IMR-90 (cell line): Measurements from ENCODE around the gene CLK3. TPM values are rescaled to one million over a fixed set of nuclear protein-coding genes. Genes with fewer than 3 reads are reported as not detected.

Source experiments
- ATAC-seq: fragments of 200-7000 bp; cut with Tn5 transposase; 2 replicates; pipeline ENCODE4 v1.9.1; 2020; ENCODE audit warnings: low read depth, mild to moderate bottlenecking, moderate library complexity
- BruUV-seq: library from RNA; stranded (reverse); fragments of 400-500 nt; replicated peaks from 2 replicates; lab custom pipeline; 2021; lab: Mats Ljungman, UMichigan
- CTCF ChIA-PET: fragments of 300-600 bp; formaldehyde crosslinking; extraction: SDS; loops from one replicate; lab custom pipeline; 2021; ENCODE audit warnings: antibody characterized with exemption; lab: Yijun Ruan, JAX
- POLR2A ChIA-PET: fragments of 300-600 bp; sonication (Branson Sonifier 250); formaldehyde crosslinking; loops from one replicate; lab custom pipeline; 2022; ENCODE audit warnings: antibody characterized with exemption; ENCODE audit not compliant: unreplicated experiment; lab: Charles Lee
- DNase-seq: peaks from one replicate; pipeline ENCODE4 v3.0.0; 2013
- H2AFZ ChIP-seq: replicated peaks from 2 replicates; pipeline ENCODE3; 2013; ENCODE audit warnings: low read length, mild to moderate bottlenecking; ENCODE audit not compliant: poor library complexity
- H2AK5ac ChIP-seq: 2 replicates; pipeline ENCODE4 v1.6.1; 2013; ENCODE audit warnings: low read depth, low read length, inconsistent platforms
- H2AK9ac ChIP-seq: replicated peaks from 2 replicates; pipeline ENCODE3; 2013; ENCODE audit warnings: mild to moderate bottlenecking, low read depth, low read length, moderate library complexity; ENCODE audit not compliant: poor library complexity
- H2BK120ac ChIP-seq: 2 replicates; pipeline ENCODE4 v1.6.1; 2013; ENCODE audit warnings: low read depth, low read length, inconsistent platforms
- H2BK15ac ChIP-seq: 3 replicates; pipeline ENCODE4 v1.6.1; 2013; ENCODE audit warnings: low read depth, low read length, inconsistent platforms
- H2BK20ac ChIP-seq: 2 replicates; pipeline ENCODE4 v1.6.1; 2013; ENCODE audit warnings: low read depth, mild to moderate bottlenecking, inconsistent platforms, low read length, moderate library complexity
- H2BK5ac ChIP-seq: 2 replicates; pipeline ENCODE4 v1.6.1; 2013; ENCODE audit warnings: mild to moderate bottlenecking, low read depth, low read length, inconsistent platforms; ENCODE audit not compliant: poor library complexity, severe bottlenecking
- H3K14ac ChIP-seq: replicated peaks from 2 replicates; pipeline ENCODE4 v1.6.1; 2013; ENCODE audit warnings: low read depth, low read length, inconsistent platforms
- H3K18ac ChIP-seq: 2 replicates; pipeline ENCODE4 v1.6.1; 2013; ENCODE audit warnings: low read depth, low read length, control low read depth
- H3K23ac ChIP-seq: 2 replicates; pipeline ENCODE4 v1.6.1; 2013; ENCODE audit warnings: low read depth, low read length, inconsistent platforms
- H3K27ac ChIP-seq: 2 replicates; pipeline ENCODE4 v1.5.1; 2013; ENCODE audit warnings: mild to moderate bottlenecking, control low read depth, low read length; ENCODE audit not compliant: insufficient read depth
- H3K27me3 ChIP-seq: 2 replicates; pipeline ENCODE4 v1.6.1; 2013; ENCODE audit warnings: low read length; ENCODE audit not compliant: control insufficient read depth, insufficient read depth
- H3K36me3 ChIP-seq: 2 replicates; pipeline ENCODE4 v1.6.1; 2013; ENCODE audit warnings: low read length, mixed read lengths; ENCODE audit not compliant: control insufficient read depth, insufficient read depth
- H3K4ac ChIP-seq: 2 replicates; pipeline ENCODE4 v1.6.1; 2013; ENCODE audit warnings: low read depth, low read length, inconsistent platforms
- H3K4me1 ChIP-seq: 2 replicates; pipeline ENCODE4 v1.6.1; 2013; ENCODE audit warnings: low read length, mixed read lengths; ENCODE audit not compliant: control insufficient read depth, insufficient read depth
- H3K4me2 ChIP-seq: 2 replicates; pipeline ENCODE4 v1.6.1; 2013; ENCODE audit warnings: low read depth, mild to moderate bottlenecking, control low read depth, low read length, moderate library complexity
- H3K4me3 ChIP-seq: 2 replicates; pipeline ENCODE4 v1.5.1; 2013; ENCODE audit warnings: low read depth, mild to moderate bottlenecking, control low read depth, low read length, moderate library complexity; ENCODE audit not compliant: insufficient read depth
- H3K56ac ChIP-seq: 2 replicates; pipeline ENCODE4 v1.6.1; 2013; ENCODE audit warnings: low read length, inconsistent platforms; ENCODE audit not compliant: insufficient read depth; ENCODE audit errors: extremely low read depth
- H3K79me1 ChIP-seq, 2 experiments: 2 replicates each; pipeline ENCODE4 v1.6.1; 2013; ENCODE audit warnings: low read length in 2 of 2, inconsistent platforms in 1 of 2, low read depth in 1 of 2
- H3K9ac ChIP-seq: 2 replicates; pipeline ENCODE4 v1.6.1; 2013; ENCODE audit warnings: low read depth, low read length, control low read depth
- H3K9me1 ChIP-seq: 2 replicates; pipeline ENCODE4 v1.6.1; 2013; ENCODE audit warnings: low read length, inconsistent platforms; ENCODE audit not compliant: insufficient read depth
- H3K9me3 ChIP-seq: 2 replicates; pipeline ENCODE4 v1.6.1; 2013; ENCODE audit warnings: low read length; ENCODE audit not compliant: control insufficient read depth, insufficient read depth
- H4K20me1 ChIP-seq: 2 replicates; pipeline ENCODE4 v1.6.1; 2013; ENCODE audit warnings: low read length, inconsistent platforms; ENCODE audit not compliant: insufficient read depth
- H4K5ac ChIP-seq: 2 replicates; pipeline ENCODE4 v1.6.1; 2013; ENCODE audit warnings: mild to moderate bottlenecking, low read depth, low read length, control low read depth
- H4K8ac ChIP-seq, 2 experiments: 2 replicates each; pipeline ENCODE4 v1.6.1; 2013; ENCODE audit warnings: low read depth in 2 of 2, low read length in 2 of 2, control low read depth in 1 of 2, inconsistent platforms in 1 of 2
- H4K91ac ChIP-seq: 2 replicates; pipeline ENCODE4 v1.6.1; 2013; ENCODE audit warnings: low read depth, low read length, inconsistent platforms; ENCODE audit not compliant: insufficient read depth
- BHLHE40 ChIP-seq: fragments of 150-350 bp; IDR thresholded peaks from 2 replicates; pipeline ENCODE4 v1.6.1; 2016; ENCODE audit warnings: mild to moderate bottlenecking, low read depth, low read length
- CEBPB ChIP-seq: IDR thresholded peaks from 2 replicates; pipeline ENCODE4 v1.6.1; 2012; ENCODE audit warnings: low read depth, low read length, improper control_type of control experiment
- CHD1 ChIP-seq: IDR thresholded peaks from 2 replicates; pipeline ENCODE4 v1.6.1; 2012; ENCODE audit warnings: low read depth, low read length, improper control_type of control experiment
- FOS ChIP-seq: fragments of 150-350 bp; IDR thresholded peaks from 2 replicates; pipeline ENCODE4 v1.6.1; 2016; ENCODE audit warnings: low read depth, low read length
- MAZ ChIP-seq: IDR thresholded peaks from 2 replicates; pipeline ENCODE4 v1.6.1; 2012; ENCODE audit warnings: low read depth, mild to moderate bottlenecking, low read length, improper control_type of control experiment, moderate library complexity, borderline replicate concordance
- MXI1 ChIP-seq: IDR thresholded peaks from 2 replicates; pipeline ENCODE4 v1.6.1; 2012; ENCODE audit warnings: low read depth, mild to moderate bottlenecking, low read length, moderate library complexity, borderline replicate concordance
- NFE2L2 ChIP-seq: fragments of 150-350 bp; IDR thresholded peaks from 2 replicates; pipeline ENCODE4 v1.6.1; 2016; ENCODE audit warnings: low read depth, mild to moderate bottlenecking, low read length
- POLR2A ChIP-seq: IDR thresholded peaks from 2 replicates; pipeline ENCODE4 v1.6.1; 2012; ENCODE audit warnings: mild to moderate bottlenecking, low read depth, low read length
- RAD21 ChIP-seq: IDR thresholded peaks from 2 replicates; pipeline ENCODE4 v1.6.1; 2012; ENCODE audit warnings: low read length, improper control_type of control experiment
- RCOR1 ChIP-seq: IDR thresholded peaks from 2 replicates; pipeline ENCODE4 v1.6.1; 2012; ENCODE audit warnings: mild to moderate bottlenecking, low read length, improper control_type of control experiment; ENCODE audit not compliant: insufficient replicate concordance
- RFX5 ChIP-seq: IDR thresholded peaks from 2 replicates; pipeline ENCODE4 v1.8.0; 2012; ENCODE audit warnings: low read depth, mild to moderate bottlenecking, low read length, moderate library complexity
- SMC3 ChIP-seq: fragments of 150-350 bp; IDR thresholded peaks from 2 replicates; pipeline ENCODE4 v1.6.1; 2016; ENCODE audit warnings: low read depth, mild to moderate bottlenecking, antibody characterized with exemption, low read length, moderate library complexity
- WGBS, 2 experiments: methylation state at CpG; one replicate each; pipeline versions ENCODE4 v1.1.5 to v1.1.7; 2013; ENCODE audit warnings: missing lambda C conversion rate in 2 of 2; ENCODE audit not compliant: insufficient read length in 1 of 2; ENCODE audit errors: extremely low coverage in 2 of 2; 5-methylcytosine and 5-hydroxymethylcytosine counted together
- dilution Hi-C: fragments of 300-500 bp; cut with HindIII; formaldehyde crosslinking; loops from one replicate; pipeline ENCODE4 v1.14.3; 2018; ENCODE audit warnings: low sequenced_read_pairs; ENCODE audit not compliant: unreplicated experiment
- in situ Hi-C: fragments of 300-500 bp; cut with MboI; formaldehyde crosslinking; loops from 3 replicates; pipeline ENCODE4 v1.14.3; 2019; ENCODE audit warnings: low sequenced_read_pairs, inconsistent platforms, mixed read lengths
- intact Hi-C: fragments of 100-400 bp; cut with micrococcal nuclease; formaldehyde crosslinking; loops from 2 replicates; pipeline ENCODE4 v1.10.0; 2022
- polyA plus RNA-seq, 3 experiments: library from polyadenylated mRNA; depleted of rRNA; stranded (reverse); fragments of >200 nt; gene quantifications; 2 replicates each; pipeline ENCODE4 v1.2.3, GENCODE V29; 2012; ENCODE audit warnings: low replicate concordance in 1 of 3
- total RNA-seq: library from RNA; depleted of rRNA; stranded (reverse); fragments of >200 nt; gene quantifications from 2 replicates; pipeline ENCODE4 v1.2.3, GENCODE V29; 2012
- TF ChIP-seq, protein P1 (sequence below): fragments of 150-350 bp; IDR thresholded peaks from 2 replicates; pipeline ENCODE4 v1.6.1; 2017; ENCODE audit warnings: mild to moderate bottlenecking, antibody characterized with exemption, low read length, low read depth
- TF ChIP-seq, protein P2 (sequence below): conservative IDR thresholded peaks from 2 replicates; pipeline ENCODE4 v1.5.1; 2012; ENCODE audit warnings: mild to moderate bottlenecking, low read depth, low read length, improper control_type of control experiment

The CLK3 gene
- total and polyA plus RNA-seq, 2 of the 4 experiments (the other 2 are of a cell fraction) = 84.7 to 117 TPM

DNA sequence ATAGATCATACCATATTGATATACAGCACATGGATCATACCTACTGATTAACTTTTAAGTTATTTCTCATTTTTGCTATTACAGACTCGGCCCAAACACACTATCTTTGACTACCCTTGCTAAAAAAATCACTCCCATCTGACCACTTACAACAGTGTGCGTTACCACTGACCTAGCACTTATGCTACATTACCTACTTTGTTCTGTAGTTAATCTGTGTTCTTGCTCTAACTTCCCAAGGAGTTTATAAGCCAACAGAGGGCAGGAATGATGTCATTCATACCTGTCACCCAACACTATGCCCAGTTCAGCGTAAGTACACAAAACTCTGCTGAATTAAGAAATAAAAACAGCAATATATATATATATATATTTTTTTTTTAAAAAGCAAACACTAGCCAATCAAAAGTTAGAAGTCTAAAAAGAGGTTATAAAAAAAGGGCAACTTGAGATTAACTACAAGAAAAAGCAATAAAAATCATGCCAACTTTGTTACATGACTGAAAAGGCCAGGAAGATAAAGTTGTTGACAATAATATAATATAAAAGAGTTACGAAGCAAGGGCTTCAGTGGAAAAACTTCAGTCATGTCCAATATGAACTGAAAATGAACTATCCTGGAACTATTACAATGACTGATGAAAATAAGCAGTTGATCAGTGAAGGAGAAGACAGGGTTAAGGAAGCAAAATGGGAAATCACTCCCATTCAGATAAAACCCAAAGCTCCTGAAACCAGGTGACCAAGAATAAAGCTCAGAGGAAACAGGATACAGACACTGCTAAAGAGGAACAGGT is 46.6 kb downstream of the CLK3 start:
- BruUV-seq = no TSS peak
- peaks cover 8% of the 10 kb centered on the region for H3K4me1 ChIP-seq
- no peak overlapping the region for H3K18ac ChIP-seq
- in situ Hi-C loops = no loop called here
- H3K14ac ChIP-seq = no peak overlapping the region
- ATAC-seq (no peak), DNase-seq (no peak)
- no peaks in the 10 kb centered on the region for H3K27me3 ChIP-seq
- CTCF ChIA-PET = interaction anchor here (0.5 kb wide), 1 partner anchor 22 kb away, joined by 4 read pairs; no protein-coding TSS in a partner anchor
- H3K9me3 ChIP-seq = no peaks in the 10 kb centered on the region
- H3K4me2 ChIP-seq = no peak overlapping the region
- TF ChIP-seq MXI1 (no peak), FOS (no peak), SMC3 (no peak), POLR2A (no peak), CHD1 (no peak), BHLHE40 (no peak), CEBPB (no peak), NFE2L2 (no peak), RCOR1 (no peak), MAZ (no peak), RFX5 (no peak), RAD21 (no peak)
- TF ChIP-seq, protein P1, sequence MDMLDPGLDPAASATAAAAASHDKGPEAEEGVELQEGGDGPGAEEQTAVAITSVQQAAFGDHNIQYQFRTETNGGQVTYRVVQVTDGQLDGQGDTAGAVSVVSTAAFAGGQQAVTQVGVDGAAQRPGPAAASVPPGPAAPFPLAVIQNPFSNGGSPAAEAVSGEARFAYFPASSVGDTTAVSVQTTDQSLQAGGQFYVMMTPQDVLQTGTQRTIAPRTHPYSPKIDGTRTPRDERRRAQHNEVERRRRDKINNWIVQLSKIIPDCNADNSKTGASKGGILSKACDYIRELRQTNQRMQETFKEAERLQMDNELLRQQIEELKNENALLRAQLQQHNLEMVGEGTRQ = no peak
- TF ChIP-seq, protein P2, sequence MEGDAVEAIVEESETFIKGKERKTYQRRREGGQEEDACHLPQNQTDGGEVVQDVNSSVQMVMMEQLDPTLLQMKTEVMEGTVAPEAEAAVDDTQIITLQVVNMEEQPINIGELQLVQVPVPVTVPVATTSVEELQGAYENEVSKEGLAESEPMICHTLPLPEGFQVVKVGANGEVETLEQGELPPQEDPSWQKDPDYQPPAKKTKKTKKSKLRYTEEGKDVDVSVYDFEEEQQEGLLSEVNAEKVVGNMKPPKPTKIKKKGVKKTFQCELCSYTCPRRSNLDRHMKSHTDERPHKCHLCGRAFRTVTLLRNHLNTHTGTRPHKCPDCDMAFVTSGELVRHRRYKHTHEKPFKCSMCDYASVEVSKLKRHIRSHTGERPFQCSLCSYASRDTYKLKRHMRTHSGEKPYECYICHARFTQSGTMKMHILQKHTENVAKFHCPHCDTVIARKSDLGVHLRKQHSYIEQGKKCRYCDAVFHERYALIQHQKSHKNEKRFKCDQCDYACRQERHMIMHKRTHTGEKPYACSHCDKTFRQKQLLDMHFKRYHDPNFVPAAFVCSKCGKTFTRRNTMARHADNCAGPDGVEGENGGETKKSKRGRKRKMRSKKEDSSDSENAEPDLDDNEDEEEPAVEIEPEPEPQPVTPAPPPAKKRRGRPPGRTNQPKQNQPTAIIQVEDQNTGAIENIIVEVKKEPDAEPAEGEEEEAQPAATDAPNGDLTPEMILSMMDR = no peak
- H2BK15ac ChIP-seq = no peak overlapping the region
- H3K23ac ChIP-seq = no peak overlapping the region
- no peak overlapping the region for H3K4me3 ChIP-seq
- no peak overlapping the region for H3K4ac ChIP-seq
- intact Hi-C loops = no loop called here
- H3K9me1 ChIP-seq = peaks cover 15% of the 10 kb centered on the region
- no peak overlapping the region for H2BK120ac ChIP-seq
- no peak overlapping the region for H2AK9ac ChIP-seq
- H2BK20ac ChIP-seq = no peak overlapping the region
- H2AK5ac ChIP-seq = 0 out of 2 replicates have a peak overlapping the region, but pooled peaks have one; percentile 43
- H4K8ac ChIP-seq = no peak overlapping the region
- no peak overlapping the region for H3K56ac ChIP-seq
- H2BK5ac ChIP-seq = no peak overlapping the region
- peaks cover 24 to 57% of the 10 kb centered on the region in 2 experiments for H3K79me1 ChIP-seq
- H4K20me1 ChIP-seq = peaks cover 48% of the 10 kb centered on the region
- WGBS, 2 experiments = 100% methylated on average over 2 of the region's 4 CpGs; no CpG with 5 or more reads in 1 of the 2 experiments
- no peak overlapping the region for H2AFZ ChIP-seq
- no peak overlapping the region for H4K5ac ChIP-seq
- no peak overlapping the region for H4K91ac ChIP-seq
- no peak overlapping the region for H3K9ac ChIP-seq
- POLR2A ChIA-PET = no interaction called here
- no peak overlapping the region for H3K27ac ChIP-seq
- dilution Hi-C loops = no loop called here
- H3K36me3 ChIP-seq = peaks cover 1% of the 10 kb centered on the region; the same call in 1 of the 2 replicates
